Measurements from ENCODE around the gene GAS7.
"Not testable (repeated sequence)": the region's sequence is repeated elsewhere in the genome, so short reads cannot be mapped to it uniquely, and the experiment has no call there.

Gene GAS7

DNA sequence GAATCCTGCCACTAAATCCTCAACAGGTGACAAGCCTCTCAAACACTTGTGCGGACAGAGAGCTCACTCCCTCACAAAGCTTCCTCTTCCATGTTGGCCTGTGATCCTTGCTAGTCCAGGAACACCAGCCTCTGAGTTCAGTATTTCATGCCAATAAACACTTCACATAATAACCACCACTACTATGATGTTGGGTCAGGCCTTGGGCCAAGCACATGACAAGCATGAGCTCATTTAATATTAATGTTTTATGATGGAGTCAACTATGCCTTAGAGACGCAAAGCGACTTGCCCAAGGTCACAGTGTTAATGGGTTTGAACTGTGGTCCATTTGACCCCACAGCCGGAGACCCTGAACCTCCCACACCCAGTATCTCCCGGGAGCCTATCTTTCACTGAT, 129.1 kb downstream of the GAS7 start:
- no peak for DNase-seq

DNA sequence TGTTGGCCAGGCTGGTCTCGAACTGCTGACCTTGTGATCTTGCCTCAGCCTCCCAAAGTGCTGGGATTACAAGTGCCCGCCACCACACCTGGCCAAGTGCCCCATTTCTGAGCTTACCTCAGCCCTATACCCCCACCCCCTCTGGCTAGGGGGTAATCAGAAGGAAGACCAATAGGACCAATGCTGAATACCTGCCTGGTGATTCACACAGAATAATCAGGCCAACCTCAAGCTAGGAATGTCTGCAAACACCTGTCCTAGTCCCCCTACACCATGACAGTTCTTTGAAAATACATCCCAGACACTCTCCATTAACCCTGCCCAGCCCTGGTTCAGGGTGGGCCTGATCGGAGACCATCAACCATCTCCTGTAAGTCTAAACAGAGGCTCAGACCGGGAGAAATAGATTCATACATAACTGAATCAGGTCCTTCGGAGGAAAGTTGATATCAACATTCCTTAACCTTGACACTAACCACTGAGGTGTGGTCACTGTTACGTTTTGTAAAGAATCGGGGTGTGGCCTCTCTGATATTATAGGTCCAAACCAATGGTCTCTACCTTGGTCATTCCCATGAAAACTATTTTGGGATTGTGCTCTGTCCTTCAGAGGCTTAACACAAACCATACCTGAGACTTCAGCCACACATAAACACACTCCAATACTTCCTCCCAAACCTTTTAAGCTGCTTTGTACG, 130.8 kb downstream of the GAS7 start:
- no peak for DNase-seq

DNA sequence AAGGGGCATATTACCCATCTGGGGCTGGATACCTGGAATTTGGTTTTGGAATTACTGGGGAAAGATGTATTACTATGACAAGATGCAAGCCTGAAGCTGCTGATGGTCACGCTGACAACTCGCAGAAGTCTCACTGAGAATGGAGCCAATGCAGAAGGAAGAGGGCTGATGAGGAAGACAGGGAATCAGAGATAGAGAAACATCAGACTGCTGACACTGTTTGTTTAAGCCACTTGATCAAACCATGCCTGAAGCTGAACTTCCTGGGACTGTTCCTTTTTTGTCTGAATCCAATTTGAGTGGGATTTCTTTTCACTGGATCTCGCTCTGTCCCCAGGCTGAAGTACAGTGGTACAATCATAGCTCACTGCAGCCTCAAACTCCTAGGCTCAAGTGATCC, 133.9 kb downstream of the GAS7 start:
- DNase-seq: no peak

DNA sequence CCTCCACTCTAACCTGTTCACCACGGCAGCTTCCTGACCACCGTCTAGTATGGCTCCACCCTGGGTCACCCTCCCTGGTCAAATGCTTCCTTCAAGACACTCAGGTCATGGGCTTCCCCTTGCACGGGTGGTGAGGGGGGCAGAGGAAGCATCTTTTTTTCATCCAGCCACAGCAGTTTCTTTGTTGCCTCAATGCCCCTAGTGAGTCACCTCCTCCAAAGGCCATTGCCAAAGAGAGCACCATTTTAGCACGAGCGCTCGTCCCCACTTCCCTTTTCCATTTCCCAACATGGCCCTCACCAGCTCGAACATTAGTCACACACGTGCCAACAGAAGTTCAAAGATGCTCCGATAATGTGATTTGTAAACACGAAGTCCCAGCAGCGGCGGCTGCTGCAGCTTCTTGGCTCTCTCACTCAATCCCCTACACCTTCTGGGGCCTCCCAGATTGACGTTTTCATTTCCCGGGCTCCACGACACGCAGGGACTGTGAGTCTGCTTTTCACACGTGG, 134.6 kb downstream of the GAS7 start:
- DNase-seq: no peak

DNA sequence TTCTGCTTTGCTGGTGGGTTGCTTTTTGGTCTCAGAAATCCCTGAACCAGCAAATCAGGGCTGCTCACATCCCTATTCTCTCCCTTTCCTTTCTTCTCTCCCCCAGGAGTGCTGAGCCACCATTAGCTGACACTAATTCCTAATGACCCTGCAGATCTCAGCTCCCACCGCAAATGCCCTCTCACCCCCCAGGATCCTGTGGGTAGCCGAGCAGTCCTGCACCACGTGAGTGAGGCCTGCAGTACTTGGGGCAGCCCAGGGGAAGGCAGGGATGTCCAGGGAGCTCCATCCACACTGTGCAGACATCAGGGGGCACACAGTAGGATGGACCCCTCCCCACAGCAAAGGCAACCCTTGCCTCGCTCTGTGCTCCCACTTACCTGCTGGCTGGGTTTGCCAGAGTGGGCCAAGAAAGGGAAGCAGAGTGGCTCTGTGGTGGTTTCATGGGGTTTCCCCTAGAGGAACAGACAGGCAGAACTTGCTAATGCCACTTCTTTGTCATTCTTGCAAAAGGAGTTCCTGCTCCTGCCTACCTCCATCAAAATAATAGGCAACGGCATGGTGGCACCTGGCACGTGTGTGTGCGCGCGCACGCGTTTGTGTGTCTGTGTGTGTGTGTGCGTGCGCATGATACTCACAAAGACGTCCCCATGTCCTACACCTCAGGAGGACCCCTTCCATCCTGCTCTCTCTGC, 135.6 kb downstream of the GAS7 start:
- DNase-seq: no peak

DNA sequence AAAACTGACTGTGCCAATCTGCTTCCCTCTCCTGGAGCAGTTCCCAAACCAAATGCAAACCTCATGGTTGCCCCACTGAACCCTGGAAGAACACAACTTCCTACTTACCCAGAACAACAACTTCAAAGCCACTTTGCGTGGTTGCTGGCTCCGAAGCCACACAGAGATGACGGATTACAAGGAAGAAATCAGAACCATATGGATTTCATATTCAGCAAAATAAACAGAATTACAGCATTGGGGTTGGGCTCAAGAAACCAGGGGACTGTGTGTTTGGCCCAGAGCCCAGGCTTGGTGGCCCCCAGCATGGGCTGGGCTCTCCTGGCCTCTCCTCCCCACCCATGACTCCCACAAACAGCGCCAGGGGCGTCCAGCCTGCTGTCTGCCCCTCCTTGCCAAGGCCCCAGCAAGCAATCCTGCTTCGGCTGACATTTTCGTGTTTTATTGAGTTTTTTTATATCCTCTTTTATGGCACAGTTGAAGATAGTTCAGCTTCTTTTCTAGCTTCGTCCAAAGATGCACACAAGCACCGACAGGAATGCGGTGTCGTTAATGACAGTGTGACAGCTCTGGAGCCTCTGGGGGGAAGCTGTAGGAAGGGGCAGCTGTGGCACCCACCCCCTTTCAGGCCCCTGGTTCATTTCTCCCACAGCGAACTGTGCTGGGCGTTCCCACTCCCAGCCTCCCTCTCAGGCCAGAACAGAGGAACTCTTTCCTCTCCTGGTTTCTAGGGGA, 137.1 kb downstream of the GAS7 start:
- DNase-seq: no peak

DNA sequence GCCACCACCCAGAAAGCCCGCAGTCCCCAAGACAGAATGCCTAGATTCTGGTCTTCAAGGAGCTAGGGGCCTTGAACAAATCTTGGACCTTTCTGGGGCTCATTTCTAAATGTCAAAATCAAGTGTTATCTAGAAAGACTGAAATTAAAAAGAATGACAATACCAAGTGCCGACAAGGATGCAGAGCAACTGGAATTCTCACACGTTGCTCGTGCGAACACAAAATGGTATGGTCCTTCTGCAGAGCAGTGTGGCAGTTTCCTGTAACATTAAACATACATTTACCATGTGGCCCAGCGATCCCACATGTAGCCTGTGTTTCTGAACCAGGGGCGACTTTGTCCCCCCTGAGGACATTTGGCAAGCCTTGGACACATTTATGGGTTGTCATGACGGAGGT, 137.9 kb downstream of the GAS7 start:
- no peak for DNase-seq

DNA sequence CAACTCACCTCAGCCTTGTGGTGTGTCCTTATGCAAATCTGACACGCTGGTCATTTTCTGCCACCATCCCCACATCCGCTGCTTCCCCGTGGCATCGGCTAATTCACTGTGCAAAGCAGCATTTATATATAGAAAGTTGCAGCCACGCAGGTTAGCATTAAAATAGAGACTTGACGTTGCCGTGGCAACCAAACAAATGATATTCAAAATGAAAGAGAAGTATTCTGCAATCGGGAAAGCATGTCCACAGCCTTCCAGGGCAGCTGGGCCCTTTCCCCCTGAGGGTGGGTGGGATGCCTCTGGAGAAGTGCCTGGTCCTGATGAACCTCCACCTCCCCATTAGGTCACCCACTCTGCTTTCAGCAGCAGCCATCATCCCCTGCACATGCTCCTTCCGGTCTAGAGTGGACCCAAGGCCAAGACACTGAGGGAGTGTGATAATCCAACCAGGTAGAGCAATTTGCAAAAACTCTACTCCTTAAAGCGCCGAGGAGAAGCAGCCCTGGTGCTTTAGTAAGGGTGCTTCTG, 138.7 kb downstream of the GAS7 start:
- no peak for DNase-seq

DNA sequence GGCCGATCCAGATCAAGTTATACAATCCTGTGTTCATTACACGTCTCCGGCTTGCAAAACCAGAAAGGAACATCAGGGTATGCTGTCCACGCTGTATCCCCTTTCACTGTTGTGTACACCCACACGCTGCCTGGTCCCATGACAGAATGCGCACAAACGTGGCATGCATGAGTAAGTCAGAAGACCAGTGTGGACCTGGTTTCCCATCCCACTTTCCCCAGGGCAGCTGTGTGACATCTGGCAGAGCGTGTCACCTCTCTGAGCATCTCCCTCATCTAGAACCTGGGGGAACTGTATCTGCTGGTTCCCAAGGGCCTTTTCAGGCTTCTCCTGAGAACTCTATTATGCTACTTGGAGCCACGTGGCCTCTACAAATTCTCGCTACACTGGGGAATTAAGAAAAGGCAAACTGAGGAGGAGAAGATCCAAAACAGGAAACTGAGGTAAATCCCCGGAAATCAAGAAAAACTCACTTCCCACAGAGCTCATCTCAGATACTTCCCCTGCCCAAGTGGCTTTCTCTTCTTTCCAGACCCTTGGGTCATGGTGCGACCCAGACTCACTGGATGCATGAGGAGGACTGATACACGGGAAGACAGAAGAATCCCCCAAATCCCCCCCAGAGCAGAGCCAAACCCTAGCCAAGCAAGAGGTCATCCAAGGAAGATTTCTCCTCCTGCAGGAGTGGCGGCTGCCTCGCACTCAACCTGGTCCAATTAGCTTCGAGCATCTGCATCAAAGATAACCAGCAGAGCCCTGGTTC, 139.3 kb downstream of the GAS7 start:
- no peak for DNase-seq

DNA sequence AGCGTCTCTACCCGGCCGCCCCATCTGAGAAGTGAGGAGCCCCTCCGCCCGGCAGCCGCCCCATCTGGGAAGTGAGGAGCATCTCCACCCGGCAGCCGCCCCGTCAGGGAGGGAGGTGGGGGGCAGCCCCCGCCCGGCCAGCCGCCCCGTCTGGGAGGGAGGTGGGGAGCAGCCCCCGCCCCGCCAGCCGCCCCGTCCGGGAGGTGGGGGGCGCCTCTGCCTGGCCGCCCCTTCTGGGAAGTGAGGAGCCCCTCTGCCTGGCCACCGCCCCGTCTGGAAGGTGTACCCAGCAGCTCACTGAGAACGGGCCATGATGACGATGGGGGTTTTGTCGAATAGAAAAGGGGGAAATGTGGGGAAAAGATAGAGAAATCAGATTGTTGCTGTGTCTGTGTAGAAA, 140.9 kb downstream of the GAS7 start:
- not testable (repeated sequence) for DNase-seq

DNA sequence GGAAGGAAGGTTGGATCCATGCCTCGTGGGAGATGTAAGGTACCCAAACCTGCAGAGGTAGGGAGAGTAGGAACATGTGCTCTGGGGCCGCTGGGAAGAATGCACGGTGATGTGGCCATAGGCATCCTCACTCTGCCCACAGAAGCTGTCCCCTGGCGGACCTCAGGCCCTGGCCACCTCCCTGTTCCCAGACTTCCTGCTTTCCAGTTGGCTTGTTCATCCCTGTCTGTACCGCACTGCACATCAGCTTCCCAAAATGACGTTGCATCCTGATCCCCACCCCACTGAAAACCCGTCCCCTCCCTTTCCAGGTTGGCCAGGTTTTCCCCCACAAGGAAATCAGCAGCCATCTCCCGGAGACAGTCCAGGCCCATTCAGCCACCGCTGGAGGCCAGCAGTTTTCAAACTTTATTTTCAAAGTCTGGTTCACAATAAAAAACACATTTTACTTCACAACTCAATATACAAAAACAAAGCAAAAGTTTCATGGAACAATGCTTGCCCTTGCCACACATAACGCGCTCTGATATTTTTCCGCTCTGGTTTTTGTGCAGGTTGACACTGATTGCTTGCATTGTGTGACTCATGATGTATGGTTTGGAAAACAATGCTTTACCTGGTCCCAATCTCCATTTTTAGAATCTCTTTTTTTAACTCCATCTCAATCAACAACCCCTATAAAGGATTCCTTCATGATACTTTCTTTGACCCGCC, 143.0 kb downstream of the GAS7 start:
- no peak for DNase-seq

DNA sequence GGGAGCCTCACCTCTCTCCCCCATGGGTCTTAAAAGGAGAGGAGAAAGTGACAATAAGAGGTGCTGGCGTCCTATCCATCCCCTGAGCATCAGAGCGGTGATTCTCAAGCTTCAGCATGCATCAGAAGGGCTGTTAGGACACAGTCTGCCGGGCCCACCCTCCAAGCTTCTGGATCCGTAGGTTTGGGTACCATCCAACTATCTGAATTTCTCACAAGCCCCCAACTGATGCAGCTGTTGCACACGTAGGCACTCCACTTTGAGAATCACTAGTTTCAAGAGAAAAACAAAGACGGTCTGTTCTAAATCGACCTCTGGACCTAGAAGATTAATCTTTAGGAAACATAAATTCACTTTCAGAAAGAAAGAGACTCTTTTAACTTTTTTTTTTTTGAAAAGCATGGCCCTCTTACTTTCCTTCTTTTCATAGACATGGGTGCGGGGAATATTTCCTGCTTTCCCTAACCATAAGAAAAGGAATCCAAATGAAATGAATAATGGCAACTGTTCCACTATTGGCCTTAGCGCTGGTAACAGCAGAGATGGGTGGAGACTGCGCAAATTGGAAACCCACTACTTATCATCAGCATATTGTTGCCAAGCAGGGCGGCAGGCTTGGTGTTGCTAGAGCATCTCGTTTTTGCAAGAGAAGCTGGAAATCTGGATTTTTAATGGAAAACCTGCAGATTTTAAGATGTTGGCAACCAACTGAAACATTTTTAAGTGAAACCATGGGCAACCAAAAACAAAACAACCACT, 144.4 kb downstream of the GAS7 start:
- DNase-seq: no peak

DNA sequence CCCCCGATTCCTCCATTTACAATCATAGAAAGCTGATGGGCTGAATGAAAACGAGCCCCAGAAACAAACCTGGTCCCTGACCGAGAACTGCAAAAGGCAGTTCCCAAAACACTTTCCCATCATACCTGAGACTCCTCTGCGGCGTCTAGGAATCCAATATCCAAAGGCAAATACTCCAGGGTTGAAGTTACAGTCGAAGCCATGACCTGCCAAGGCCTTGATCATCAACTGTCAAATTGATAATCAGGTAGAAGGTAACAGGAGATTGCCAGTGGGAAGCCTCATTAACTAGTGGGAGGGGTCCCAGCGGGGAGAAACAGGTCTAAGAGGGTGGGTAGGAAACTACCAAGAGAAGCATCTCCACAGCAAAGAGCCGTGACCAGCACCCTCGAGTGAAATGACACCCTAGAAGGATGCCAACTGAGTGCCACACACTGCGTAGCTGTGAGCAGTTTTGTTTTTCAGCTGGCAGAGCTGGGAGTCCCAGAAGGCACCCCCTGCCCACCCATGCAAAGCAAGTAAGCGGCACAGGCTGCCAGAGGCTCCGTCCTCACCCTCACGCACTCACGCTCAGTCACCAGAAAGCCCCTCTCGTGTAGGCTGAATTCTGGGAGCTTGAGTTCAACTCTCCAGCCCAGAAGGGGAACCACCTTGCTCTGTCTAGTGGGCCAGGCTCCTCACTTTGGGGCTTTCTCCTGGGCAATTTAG, 146.1 kb downstream of the GAS7 start:
- DNase-seq: no peak

DNA sequence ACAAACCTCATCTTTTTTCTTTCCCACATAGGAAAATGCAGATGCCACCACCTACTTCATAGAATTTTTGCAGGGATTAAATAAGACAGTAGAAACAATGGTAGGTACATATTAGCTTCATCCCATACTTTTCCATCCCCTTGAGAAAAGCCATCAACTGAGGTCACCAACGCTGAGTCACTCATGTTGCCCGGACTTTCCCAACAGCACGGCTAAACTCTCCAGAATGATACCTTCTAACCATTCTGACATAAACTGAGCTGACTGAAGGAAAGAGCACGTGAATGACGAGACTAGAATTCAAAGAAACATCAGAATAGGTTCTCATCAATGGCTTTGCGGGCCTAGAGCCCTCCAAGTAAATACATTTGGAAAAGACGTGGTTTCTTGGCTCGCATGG, 147.3 kb downstream of the GAS7 start:
- no peak for DNase-seq

DNA sequence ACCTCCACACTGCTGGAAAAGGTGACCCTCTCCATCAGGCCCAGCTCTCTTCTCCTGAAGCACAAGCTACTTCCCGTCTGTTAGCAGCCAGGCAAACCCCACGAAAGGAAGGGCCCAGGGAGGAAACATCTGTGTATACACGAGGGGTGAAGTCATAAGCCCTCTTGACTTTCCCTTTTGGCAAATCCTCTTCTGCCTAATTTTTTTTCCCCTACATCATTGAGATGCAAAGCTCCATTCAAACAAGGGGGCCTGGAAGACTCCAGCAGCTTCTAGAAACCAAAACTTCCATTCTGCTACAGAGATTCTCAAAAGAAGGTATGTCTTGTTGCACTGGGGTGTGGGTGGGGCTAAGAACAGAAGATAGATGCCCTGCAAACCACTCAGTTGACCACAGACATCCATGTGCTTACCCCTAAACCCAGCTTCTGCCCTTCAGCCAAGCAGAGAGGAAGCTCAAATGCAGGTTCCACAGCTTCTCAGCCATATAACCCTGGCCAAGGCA, 147.8 kb downstream of the GAS7 start:
- DNase-seq: no peak

DNA sequence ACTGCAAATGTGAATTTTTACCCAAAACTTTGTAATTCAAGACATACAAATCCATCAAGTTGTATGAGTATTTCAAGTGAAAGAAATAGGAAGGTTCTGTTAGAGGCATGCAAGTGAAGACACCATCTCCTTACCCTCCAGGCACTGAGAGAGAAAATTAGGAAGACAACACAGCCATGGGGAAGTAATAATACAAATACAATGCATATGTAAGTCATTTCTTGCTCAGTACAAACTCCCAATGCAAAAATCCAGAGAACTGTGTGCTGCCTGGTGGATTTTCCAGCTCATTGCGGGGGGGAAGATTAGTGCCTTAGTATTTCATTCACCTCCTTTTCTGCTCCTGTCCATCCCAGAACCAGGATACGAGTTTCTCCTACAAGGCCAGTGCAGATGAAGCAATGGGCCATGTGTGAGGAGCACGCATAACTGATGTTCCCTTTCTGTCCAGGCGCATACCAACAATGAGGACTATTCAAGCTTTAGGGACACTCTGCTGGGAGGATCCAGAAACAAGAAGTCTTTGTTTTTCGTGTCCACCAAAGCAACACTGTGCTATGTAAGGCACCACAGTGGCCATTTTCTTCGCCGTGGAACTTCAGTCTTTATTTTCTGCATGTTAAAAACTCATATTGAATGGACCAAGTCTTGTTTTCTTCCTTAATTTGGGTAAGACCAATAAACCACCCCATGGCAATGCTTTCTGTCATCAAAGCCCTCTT, 149.6 kb downstream of the GAS7 start:
- DNase-seq: no peak

DNA sequence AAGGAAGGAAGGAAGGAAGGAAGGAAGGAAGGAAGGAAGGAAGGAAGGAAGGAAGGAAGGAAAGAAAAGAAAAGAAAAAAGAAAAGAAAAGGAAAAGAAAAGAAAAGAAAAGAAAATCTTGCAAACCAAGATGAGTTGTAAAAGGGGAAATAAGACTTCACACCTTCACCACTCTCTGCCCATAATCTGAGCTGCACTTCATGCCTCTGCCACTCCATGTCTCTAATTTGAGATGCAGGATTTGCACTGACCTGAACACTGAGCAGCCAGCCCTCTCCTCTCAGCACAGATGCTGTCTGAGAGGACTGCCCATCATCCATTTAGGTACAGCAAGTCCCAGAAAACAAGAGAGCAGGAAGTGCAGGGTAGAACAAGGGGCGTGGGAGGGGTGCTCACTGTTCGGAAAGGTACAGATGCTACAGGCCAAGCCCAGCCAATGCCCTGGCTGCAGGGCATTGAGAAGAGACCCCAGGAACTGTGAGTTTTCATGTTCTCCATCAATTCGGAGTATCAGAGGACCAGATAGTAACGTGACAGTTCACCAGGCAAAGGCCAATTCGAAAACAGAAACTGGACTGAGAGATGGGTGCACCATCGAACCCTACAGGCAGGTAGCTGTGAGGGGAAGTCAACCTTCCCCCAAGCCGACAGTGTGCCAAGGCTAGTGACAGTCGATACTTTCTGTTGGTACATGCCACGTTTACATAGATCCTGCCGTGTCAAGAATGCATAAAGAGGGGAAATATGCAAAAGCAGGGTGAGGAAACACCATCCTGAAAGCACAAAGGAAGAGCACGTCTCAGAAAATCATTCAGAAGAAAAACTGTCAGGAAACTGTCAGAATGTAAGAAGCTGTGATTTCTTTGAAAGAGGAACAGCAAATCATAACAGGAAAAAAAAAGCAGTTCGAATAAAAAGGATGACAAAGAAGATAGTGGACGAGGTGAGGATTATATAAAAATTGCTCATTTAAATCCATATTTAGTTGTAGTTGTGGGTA, 151.3 kb downstream of the GAS7 start:
- DNase-seq: no peak

DNA sequence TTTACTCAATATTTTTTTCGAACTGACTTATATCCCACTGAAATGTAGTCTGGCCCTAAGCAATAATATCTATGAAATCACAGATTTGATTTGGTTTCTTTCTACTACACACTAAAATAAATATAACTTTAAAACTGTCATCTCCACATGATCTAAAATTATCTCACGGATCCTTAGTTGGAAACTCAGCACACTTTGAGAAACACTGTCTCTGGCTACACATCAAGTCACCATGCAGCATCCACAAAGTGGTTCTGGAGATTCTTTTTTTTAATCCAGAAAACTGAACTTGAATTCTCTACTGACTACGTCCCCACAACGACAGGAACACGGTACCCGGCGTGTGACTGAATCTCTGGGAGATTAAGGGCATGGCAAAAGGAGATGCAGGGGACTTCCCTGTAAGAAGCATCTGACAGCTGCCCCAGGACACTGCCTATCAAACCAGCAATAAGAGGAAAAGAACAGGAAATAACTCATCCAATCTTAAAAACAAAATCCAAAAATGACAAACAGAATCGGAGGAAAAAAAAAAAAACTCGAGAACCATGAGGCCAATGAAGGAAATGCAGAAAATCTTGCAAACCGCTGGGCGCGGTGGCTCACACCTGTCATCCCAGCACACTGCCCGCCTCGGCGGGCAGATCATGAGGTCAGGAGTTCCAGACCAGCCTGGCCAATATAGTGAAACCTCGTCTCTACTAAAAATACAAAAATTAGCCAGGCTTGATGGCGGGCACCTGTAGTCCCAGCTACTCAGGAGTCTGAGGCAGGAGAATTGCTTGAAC, 152.3 kb downstream of the GAS7 start:
- DNase-seq: no peak
